ENCODE results near the gene FAM3C. TPM values are rescaled to one million over a fixed set of nuclear protein-coding genes. Genes with fewer than 3 reads are reported as not detected.
"Not testable (repeated sequence)": the region's sequence is repeated elsewhere in the genome, so short reads cannot be mapped to it uniquely, and the experiment has no call there.

The FAM3C gene, protein sequence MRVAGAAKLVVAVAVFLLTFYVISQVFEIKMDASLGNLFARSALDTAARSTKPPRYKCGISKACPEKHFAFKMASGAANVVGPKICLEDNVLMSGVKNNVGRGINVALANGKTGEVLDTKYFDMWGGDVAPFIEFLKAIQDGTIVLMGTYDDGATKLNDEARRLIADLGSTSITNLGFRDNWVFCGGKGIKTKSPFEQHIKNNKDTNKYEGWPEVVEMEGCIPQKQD
- 97.4 and 114 TPM in 2 replicates for total RNA-seq (2014; rRNA removed; shearing (Covaris generic))

DNA sequence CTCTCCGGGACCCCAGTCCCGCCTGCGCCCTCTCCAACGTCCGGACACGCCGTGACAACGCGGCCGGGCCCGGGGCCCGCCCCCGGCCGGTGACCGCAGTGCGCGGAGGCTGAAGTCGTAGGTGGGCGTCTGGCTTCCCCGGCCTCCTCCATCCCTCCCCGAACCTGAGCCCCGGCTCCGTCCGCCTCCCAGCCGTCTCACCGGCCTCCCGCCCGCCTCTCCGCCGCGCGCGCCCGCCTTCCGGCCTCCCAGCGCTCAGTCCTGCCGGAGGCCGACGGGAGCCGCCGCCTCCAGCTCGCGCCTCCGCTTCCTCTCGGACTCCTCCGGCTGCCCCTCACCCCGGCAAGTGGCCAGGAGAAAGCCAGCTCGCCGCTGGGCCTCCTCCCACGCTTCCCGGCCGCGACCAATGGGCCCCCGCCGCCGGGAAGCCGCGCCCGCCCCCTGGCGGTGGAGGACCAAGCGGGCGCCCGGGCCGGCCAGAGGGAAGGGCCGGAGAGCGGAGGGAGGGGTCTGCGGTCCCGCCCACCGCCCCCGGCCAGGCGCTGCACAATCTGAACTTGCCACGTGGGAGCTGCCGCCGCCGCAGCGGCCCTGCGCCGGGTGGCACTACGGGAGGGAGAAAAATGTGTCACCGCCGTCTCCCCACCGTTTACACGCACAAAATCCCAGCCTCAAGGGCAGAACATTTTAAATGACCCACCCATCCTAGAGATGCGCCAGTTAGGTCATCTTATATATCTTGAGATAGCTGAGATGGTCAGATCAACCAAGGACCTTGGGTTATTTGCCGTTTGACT, at the start of gene FAM3C:
Gene FAM3C (minus strand): TSS at position 348 of the 797 bp plus-strand sequence. CDS start 13,339 bp downstream, outside the sequence.
- Histone ChIP-seq H3K27ac (peak within 1 kb of the TSS; percentile 83), H3K9me3 (replicated peaks) (no peaks in the 10 kb centered on the region), H3K4me3 (peak within 1 kb of the TSS; percentile 87), H3K27me3 (no peaks in the 10 kb centered on the region), H3K36me3 (peaks cover 15% of the 10 kb centered on the region; the same call in 1 of the 2 replicates), H3K4me1 (peaks cover 14% of the 10 kb centered on the region)
- peak; percentile 94 to 95 for DNase-seq

DNA sequence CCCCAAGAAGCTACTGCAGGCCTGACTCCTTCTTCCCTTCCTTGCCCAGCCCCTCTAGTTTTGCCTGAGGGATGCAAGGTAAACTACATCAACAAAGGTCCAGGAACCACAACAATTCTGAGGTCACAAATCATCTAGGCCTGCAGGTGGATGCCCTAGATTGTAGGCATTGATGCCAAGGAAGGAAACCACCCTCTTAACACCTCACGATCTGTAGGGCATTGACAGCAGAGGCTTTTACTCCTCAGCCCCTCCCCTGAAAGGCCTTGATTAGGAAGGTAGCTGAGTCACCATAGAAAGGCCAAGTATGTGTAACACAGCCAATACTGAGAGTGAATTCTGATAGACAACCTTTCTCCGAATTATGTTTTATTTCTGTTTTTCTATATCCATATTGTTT, 46.7 kb upstream of the FAM3C start:
- Histone ChIP-seq H3K4me1 (no peaks in the 10 kb centered on the region), H3K36me3 (no peaks in the 10 kb centered on the region), H3K4me3 (no peak overlapping the region), H3K27ac (no peak overlapping the region), H3K27me3 (no peaks in the 10 kb centered on the region), H3K9me3 (replicated peaks) (peaks cover 6% of the 10 kb centered on the region; the same call in 1 of the 2 replicates)
- no peak for DNase-seq

DNA sequence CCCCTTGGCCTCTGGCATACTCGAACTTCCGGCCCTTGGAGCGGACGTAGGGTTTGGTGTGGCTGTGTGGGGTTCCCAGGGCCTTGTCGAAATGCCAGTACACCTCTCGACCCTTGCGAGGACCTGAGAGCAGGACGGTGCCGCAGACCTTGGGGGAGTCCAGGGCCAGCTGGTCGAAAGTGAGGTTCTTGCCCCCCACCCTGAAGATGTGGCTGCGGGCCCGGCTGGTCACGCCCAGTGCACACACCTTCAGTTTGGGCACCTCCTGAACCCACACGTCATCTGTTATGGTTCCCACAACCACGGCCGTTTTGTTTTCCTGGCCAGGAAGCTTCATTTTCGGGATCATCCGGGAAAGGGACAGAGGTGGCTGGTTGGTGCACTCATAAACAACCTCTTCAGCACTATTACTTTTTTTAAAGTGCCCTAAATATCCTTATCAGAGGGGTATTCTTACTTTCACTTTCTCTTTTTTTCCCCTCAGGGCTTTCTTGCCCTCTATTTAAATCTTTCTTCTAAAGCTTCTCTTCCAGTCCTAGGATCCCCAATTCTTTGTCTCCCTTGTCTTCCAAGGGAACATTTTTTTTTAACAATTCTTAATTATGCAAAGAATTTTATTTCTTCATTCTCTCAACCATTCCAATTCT, 44.9 kb upstream of the FAM3C start:
- Histone ChIP-seq H3K36me3 (no peaks in the 10 kb centered on the region), H3K27ac (no peak overlapping the region), H3K9me3 (replicated peaks) (peaks cover 6% of the 10 kb centered on the region; the same call in 1 of the 2 replicates), H3K27me3 (no peaks in the 10 kb centered on the region), H3K4me1 (no peaks in the 10 kb centered on the region), H3K4me3 (peak overlapping the region; percentile 16; the same call in 1 of the 2 replicates)
- no peak for DNase-seq

DNA sequence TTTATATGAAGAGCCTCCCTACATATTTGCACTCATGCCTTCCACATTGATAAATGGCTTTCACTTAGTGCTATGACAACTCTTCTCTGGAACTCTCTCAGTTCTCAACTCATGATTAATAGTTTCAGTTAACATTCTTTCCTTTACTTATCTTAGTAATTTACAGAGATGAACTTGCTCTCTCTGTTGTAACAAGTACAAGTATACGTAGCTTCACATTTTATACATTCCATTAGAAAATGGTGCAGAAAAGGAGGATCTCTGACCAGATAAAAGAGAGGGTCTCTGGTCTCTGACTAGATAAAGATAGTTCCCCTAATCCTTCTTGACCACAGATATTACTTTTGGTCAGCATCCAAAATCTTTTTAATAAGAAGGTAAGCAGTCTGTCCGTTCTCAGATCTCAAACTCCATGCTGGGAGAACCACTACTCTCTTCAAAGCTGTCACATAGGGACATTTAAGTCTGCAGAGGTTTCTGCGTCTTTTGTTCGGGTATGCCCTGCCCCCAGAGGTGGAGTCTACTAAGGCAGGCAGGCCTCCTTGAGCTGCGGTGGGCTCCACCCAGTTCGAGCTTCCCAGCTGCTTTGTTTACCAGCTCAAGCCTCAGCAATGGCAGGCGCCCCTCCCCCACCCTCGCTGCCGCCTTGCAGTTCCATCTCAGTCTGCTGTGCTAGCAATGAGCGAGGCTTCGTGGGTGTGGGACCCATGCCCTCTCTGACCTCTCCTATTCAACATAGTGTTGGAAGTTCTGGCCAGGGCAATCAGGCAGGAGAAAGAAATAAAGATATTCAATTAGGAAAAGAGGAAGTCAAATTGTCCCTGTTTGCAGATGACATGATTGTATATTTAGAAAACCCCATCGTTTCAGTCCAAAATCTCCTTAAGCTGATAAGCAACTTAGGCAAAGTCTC, 42.2 kb upstream of the FAM3C start:
- H3K36me3 ChIP-seq; H3K27me3 ChIP-seq; H3K4me1 ChIP-seq; H3K27ac ChIP-seq; H3K9me3 ChIP-seq (replicated peaks): not testable (repeated sequence)
- DNase-seq = peak; percentile 77 to 89
- H3K4me3 ChIP-seq = peak overlapping the region; percentile 31

DNA sequence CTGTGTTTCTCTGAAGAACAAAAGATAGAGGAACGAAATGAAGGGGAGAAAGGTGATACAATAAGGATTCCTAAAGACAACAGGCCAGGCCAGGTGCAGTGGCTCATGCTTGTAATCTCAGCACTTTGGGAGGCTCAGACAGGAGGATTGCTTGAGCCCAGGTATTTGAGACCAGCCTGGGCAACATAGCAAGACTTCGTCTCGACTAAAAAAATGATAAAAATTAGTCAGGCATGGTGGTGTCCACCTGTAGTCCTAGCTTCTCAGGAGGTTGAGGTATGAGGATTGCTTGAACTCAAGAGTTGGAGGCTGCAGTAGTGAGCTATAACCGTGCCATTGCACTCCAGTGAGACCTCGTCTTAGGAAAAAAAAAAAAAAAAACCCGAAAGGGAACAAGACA, 41.4 kb upstream of the FAM3C start:
- no peak overlapping the region for H3K27ac ChIP-seq
- no peak for DNase-seq
- H3K36me3 ChIP-seq = no peaks in the 10 kb centered on the region
- no peaks in the 10 kb centered on the region for H3K27me3 ChIP-seq
- no peaks in the 10 kb centered on the region for H3K4me1 ChIP-seq
- no peak overlapping the region for H3K4me3 ChIP-seq
- H3K9me3 ChIP-seq (replicated peaks) = peaks cover 6% of the 10 kb centered on the region; the same call in 1 of the 2 replicates

DNA sequence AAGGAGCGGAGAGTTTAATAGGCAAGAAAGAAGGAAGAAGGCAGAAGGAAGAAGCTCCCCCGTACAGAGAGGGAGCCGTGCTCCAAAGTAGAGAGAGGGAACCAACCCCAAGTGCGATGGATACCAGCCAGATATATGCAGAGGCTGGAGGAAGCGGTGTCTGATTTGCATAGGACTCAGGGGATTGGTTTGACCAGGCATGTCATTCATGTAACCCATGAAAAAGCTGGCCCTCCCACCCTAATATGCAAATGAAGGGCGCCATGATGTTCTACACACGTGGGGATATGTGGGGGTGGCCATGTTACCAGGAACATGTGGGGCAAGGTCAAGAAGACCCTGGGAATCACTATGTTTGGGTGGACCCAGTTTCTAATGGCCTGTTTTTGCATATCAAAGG, 40.6 kb upstream of the FAM3C start:
- H3K27ac ChIP-seq = no peak overlapping the region
- DNase-seq = no peak
- no peak overlapping the region for H3K4me3 ChIP-seq
- H3K27me3 ChIP-seq = no peaks in the 10 kb centered on the region
- H3K36me3 ChIP-seq = no peaks in the 10 kb centered on the region
- peaks cover 6% of the 10 kb centered on the region; the same call in 1 of the 2 replicates for H3K9me3 ChIP-seq (replicated peaks)
- no peaks in the 10 kb centered on the region for H3K4me1 ChIP-seq

DNA sequence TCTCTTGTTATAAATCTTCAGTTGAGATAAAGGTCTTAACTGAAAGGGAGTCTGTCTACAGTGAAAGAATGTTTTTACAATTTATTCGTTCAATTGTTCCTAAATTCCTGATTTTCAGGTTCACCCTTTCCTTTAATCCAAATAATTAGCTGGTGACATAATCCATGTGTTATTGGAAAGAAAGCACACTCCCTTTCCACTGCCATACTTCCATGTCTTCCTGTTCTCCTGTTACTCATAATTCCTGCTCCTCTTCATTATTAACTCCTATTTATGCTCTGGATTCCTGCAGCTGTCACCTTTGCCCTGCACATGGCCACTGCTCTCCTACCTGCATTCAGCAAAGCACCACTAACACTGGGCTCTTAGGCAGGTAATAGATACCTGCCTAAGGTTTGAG, 40.0 kb upstream of the FAM3C start:
- H3K9me3 ChIP-seq (replicated peaks) = peaks cover 6% of the 10 kb centered on the region; the same call in 1 of the 2 replicates
- H3K4me3 ChIP-seq = no peak overlapping the region
- DNase-seq = no peak
- H3K27me3 ChIP-seq = no peaks in the 10 kb centered on the region
- no peaks in the 10 kb centered on the region for H3K4me1 ChIP-seq
- no peaks in the 10 kb centered on the region for H3K36me3 ChIP-seq
- H3K27ac ChIP-seq = no peak overlapping the region

DNA sequence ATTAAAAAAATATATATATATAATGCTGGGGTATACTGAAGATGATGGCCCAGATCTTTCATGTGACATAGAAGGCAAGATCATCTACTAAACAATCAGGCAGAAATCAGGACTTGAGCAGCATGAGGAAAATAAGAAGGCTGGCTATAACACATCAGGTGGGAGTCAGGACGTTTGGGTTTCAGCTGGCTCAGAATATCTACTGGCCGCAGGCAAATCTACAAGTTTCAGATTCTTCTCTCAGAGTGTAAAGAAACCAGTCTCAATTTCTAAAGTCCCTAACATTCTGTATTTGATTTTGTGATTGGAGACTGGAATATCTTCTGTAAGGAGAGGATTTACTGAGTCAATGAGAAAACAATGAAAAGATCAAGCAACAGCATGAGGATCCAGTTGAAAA, 37.7 kb upstream of the FAM3C start:
- no peaks in the 10 kb centered on the region for H3K27me3 ChIP-seq
- DNase-seq = no peak
- H3K36me3 ChIP-seq = no peaks in the 10 kb centered on the region
- H3K27ac ChIP-seq = no peak overlapping the region
- no peaks in the 10 kb centered on the region for H3K4me1 ChIP-seq
- H3K9me3 ChIP-seq (replicated peaks) = no peaks in the 10 kb centered on the region
- H3K4me3 ChIP-seq = no peak overlapping the region

DNA sequence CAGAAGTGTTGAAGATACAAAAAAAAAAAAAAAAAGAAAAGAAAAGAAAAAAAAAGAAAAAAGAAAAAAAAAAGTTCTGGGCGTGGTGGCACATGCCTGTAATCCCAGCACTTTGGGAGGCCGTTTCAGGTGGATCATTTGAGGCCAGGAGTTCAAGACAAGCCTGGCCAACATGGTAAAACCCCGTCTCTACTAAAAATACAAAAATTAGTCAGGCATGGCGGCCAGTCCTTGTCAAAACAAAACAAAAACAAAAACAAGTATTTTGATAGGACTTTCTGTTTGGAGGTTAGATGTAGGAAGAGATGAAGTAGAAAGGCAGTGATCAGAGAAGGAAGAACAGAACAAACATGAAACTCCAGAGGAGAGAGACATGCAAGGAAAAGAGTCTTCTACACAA, 36.4 kb upstream of the FAM3C start:
- not testable (repeated sequence) for H3K27ac ChIP-seq; DNase-seq; H3K9me3 ChIP-seq (replicated peaks); H3K27me3 ChIP-seq; H3K36me3 ChIP-seq; H3K4me3 ChIP-seq; H3K4me1 ChIP-seq

DNA sequence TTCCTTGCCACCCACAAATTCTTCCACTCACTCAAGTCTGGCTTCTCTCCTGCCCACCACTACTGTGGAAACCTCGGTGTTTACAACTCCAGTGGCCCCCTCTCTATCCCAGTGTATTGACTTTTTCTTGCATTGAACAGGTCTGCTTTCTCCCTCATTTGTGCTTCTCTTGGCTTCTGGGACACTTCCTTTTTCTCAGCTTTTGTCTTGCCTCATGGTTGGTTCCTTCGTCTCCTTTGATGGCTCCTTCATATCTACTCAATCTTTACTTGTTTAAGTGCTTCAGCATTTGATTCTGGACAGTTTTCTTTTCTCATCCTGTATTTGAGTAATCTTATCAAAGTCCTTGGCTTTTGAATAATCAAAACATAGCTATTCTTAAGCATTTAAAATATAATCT, 35.9 kb upstream of the FAM3C start:
- Histone ChIP-seq H3K27ac (no peak overlapping the region), H3K27me3 (no peaks in the 10 kb centered on the region), H3K36me3 (no peaks in the 10 kb centered on the region), H3K4me1 (no peaks in the 10 kb centered on the region), H3K9me3 (replicated peaks) (no peaks in the 10 kb centered on the region), H3K4me3 (no peak overlapping the region)
- no peak for DNase-seq

DNA sequence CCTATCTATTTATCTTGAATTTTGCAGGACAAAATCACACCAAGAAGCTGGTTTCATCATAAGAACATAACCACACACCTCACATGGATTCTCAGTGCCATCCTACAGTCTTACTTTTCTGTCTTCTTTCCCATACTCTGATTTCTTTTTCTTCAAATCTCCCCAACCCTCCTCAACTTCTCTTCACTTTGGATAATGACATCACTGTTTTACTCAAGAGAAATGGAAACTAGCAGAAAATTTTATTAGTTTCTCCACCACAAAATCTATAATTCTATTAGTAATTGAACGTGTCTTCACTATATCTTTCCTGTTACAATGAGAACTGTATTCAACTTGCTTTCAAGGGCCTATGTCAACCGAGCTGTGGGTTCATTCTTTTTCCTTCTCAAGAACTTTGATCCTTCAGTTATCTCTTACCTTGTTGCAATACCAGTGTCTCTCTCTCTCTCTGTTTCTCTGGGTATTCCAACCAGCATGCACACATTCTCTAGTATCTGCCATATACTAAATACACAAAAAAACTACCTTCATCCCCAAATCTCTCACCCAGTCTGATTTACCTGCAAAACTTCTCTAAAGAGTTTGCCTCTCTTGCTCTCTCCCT, 35.4 kb upstream of the FAM3C start:
- DNase-seq = no peak
- H3K27me3 ChIP-seq = no peaks in the 10 kb centered on the region
- no peaks in the 10 kb centered on the region for H3K4me1 ChIP-seq
- no peaks in the 10 kb centered on the region for H3K36me3 ChIP-seq
- H3K4me3 ChIP-seq = no peak overlapping the region
- no peaks in the 10 kb centered on the region; the same call in 1 of the 2 replicates for H3K9me3 ChIP-seq (replicated peaks)
- no peak overlapping the region for H3K27ac ChIP-seq

DNA sequence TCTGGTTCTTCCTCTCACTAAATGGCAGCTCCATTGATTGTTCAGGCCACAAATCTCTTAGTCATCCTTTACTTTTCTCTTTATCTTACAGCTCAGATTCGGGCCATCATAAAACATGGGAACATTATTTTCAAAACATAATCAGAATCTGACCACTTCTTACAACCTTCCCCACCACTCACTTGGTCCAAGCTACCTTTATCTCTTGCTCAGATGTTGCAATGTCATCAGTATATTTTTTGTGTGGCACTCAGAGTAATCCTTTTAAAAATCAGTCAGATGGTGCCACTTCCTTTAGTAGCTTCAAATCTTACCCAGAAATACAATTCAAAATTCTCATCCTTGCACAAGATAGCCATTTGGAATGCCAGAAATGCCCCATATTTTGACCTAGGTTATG, 34.5 kb upstream of the FAM3C start:
- H3K4me1 ChIP-seq = no peaks in the 10 kb centered on the region
- H3K27ac ChIP-seq = no peak overlapping the region
- no peaks in the 10 kb centered on the region for H3K36me3 ChIP-seq
- H3K4me3 ChIP-seq = no peak overlapping the region
- H3K9me3 ChIP-seq (replicated peaks) = no peaks in the 10 kb centered on the region; the same call in 1 of the 2 replicates
- no peaks in the 10 kb centered on the region for H3K27me3 ChIP-seq
- DNase-seq = no peak

DNA sequence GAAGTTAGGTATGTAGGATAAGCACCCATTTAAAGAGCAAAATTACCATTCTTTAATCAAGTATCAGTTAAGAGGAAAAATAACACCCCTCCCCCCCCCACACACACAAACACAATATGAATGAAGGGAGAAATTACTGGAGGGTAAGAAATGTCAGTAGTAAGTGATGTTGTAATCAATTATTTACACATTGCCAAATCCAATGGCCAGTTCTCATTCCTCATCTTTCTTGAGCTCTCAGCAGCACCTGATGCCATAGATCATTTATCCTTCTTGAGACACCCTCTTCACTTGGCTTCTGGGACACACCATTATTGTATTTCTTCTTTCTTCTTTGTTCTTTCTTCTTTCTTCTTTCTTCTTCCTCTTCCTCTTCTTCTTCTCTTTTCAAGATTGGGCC, 33.7 kb upstream of the FAM3C start:
- Histone ChIP-seq H3K27ac (no peak overlapping the region), H3K4me3 (no peak overlapping the region), H3K36me3 (no peaks in the 10 kb centered on the region), H3K9me3 (replicated peaks) (no peaks in the 10 kb centered on the region; the same call in 1 of the 2 replicates), H3K4me1 (no peaks in the 10 kb centered on the region), H3K27me3 (no peaks in the 10 kb centered on the region)
- DNase-seq = no peak

Data from SJCRH30 (cell line).